NB4 (cell line): ENCODE results near the gene TNS2.
A peak's percentile ranks its signal among the peaks of the same experiment; 100 is the strongest.

Experiments
- DNase-seq: peaks from one replicate; pipeline ENCODE4 v3.0.0; 2010; ENCODE audit warnings: low read depth
- H3K4me3 ChIP-seq: one replicate; pipeline ENCODE4 v1.5.1; 2011; ENCODE audit warnings: mild to moderate bottlenecking, low read depth, low read length, moderate library complexity
- CTCF ChIP-seq: IDR thresholded peaks from one replicate; pipeline ENCODE4 v1.5.1; 2012; ENCODE audit warnings: low read depth, low read length
- MAX ChIP-seq: IDR thresholded peaks from 2 replicates; pipeline ENCODE4 v1.6.1; 2011; ENCODE audit warnings: low read depth, low read length
- MYC ChIP-seq: IDR thresholded peaks from 2 replicates; pipeline ENCODE4 v1.6.1; 2011; ENCODE audit warnings: low read depth, low read length
- POLR2A ChIP-seq: IDR thresholded peaks from 2 replicates; pipeline ENCODE4 v1.6.1; 2011; ENCODE audit warnings: mild to moderate bottlenecking; ENCODE audit not compliant: insufficient read length; ENCODE audit errors: extremely low read depth

Gene TNS2

GRCh38 chr12:53049571-53050318 lies at the start of gene TNS2:
Gene TNS2 (plus strand): TSS chr12:53050065. CDS start chr12:53050186, 121 bp downstream.
- TF ChIP-seq POLR2A (no peak), MYC (no peak), CTCF (no peak), MAX (no peak)
- H3K4me3 ChIP-seq, result no peak within 1 kb of the TSS
- DNase-seq, result no peak

GRCh38 chr12:53004178-53004577 lies 45.7 kb upstream of the TNS2 start:
- no peak for TF ChIP-seq CTCF
- TF ChIP-seq MAX, result no peak
- no peak overlapping the region for H3K4me3 ChIP-seq
- no peak for DNase-seq

GRCh38 chr12:53004582-53004981 lies 45.3 kb upstream of the TNS2 start:
- peak overlapping the region; percentile 82 for H3K4me3 ChIP-seq
- DNase-seq, result peak; percentile 30
- TF ChIP-seq CTCF (no peak), MYC (no peak), POLR2A (no peak), MAX (no peak)

GRCh38 chr12:53005215-53005985 lies 44.5 kb upstream of the TNS2 start:
- DNase-seq, result peak; percentile 42
- peak overlapping the region; percentile 82 for H3K4me3 ChIP-seq
- TF ChIP-seq MYC, result no peak
- no peak for TF ChIP-seq POLR2A
- TF ChIP-seq CTCF, result no peak
- TF ChIP-seq MAX, result no peak

- peak; percentile 100 for DNase-seq
- peak within 1 kb of the TSS; percentile 88 for H3K4me3 ChIP-seq
- TF ChIP-seq CTCF (no peak), POLR2A (peak; percentile 39), MAX (peak; percentile 95), MYC (peak; percentile 95)
Measured at GRCh38 chr12:53005986-53006809, 43.7 kb upstream of the TNS2 start, which contains the start of gene EIF4B. Gene EIF4B (plus strand): TSS chr12:53006456. CDS start chr12:53006484, 28 bp downstream.
